SK-N-SH (cell line): ENCODE measurements around the gene TBC1D1.

Experiments used
- ELF1 ChIP-seq: IDR thresholded peaks from 2 replicates; pipeline ENCODE4 v1.4.0; 2012
- FOXJ3 ChIP-seq: sonication (generic); formaldehyde crosslinking; IDR thresholded peaks from 2 replicates; pipeline ENCODE4 v1.5.1; 2020; ENCODE audit warnings: mild to moderate bottlenecking, missing genetic modification reagents
- GATA2 ChIP-seq: sonication (generic); formaldehyde crosslinking; IDR thresholded peaks from 2 replicates; pipeline ENCODE4 v1.5.0; 2020; ENCODE audit warnings: mild to moderate bottlenecking, missing genetic modification reagents
- MEF2A ChIP-seq: IDR thresholded peaks from 2 replicates; pipeline ENCODE4 v1.4.0; 2012; ENCODE audit warnings: low read depth, borderline replicate concordance
- YY1 ChIP-seq: IDR thresholded peaks from 2 replicates; pipeline ENCODE4 v1.4.0; 2012; ENCODE audit warnings: low read depth, mild to moderate bottlenecking
- TF ChIP-seq, protein P1 (sequence below): IDR thresholded peaks from 2 replicates; pipeline ENCODE4 v1.4.0; 2012; ENCODE audit warnings: low read depth, borderline replicate concordance
- TF ChIP-seq, protein P2 (sequence below): fragments of 200-600 bp; sonication (generic); IDR thresholded peaks from 2 replicates; pipeline ENCODE4 v1.6.1; 2017; ENCODE audit warnings: antibody characterized with exemption, mild to moderate bottlenecking, moderate library complexity

DNA sequence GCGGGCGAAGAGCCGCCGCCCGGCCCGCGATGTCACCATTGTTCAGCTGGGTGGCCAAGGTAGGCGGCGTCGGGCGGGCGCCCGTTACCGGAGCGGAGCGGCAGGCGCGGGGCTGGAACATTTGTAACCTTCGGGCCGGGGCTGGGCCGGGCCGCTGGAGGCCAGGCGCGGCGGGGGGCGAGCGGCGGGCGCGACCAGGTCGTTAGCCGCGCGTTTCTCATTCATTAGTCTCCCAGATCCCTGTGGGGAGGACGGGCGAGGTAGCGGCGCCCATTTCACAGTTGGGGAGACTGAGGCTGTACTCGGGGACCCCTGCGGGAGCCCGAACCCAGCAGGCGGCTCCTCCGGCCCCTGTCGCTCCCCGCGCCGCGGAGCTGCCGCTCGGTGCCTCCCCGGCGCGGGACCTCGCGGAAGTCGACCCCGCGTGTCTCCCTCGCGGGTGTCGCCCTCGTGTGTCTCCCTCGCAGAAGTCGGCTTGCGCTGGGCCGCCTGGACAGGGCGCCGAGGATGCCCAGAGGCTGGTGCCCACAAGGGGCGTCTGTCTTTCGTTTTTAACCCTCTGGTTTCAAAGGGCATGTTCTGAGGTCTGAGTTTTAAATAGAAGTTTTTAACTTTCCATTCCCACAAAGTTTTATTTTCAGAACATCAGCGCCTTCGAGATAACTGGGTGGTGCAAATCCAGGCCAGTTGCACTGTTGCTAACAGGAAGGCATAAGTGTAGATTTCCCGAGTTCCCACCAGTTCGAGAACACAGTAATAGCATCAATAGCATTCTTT is 86.8 kb downstream of the TBC1D1 start:
- no peak for TF ChIP-seq FOXJ3 (CRISPR knock-in tag)
- TF ChIP-seq, protein P1, sequence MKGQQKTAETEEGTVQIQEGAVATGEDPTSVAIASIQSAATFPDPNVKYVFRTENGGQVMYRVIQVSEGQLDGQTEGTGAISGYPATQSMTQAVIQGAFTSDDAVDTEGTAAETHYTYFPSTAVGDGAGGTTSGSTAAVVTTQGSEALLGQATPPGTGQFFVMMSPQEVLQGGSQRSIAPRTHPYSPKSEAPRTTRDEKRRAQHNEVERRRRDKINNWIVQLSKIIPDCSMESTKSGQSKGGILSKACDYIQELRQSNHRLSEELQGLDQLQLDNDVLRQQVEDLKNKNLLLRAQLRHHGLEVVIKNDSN: no peak
- no peak for TF ChIP-seq MEF2A
- no peak for TF ChIP-seq ELF1
- TF ChIP-seq, protein P2, sequence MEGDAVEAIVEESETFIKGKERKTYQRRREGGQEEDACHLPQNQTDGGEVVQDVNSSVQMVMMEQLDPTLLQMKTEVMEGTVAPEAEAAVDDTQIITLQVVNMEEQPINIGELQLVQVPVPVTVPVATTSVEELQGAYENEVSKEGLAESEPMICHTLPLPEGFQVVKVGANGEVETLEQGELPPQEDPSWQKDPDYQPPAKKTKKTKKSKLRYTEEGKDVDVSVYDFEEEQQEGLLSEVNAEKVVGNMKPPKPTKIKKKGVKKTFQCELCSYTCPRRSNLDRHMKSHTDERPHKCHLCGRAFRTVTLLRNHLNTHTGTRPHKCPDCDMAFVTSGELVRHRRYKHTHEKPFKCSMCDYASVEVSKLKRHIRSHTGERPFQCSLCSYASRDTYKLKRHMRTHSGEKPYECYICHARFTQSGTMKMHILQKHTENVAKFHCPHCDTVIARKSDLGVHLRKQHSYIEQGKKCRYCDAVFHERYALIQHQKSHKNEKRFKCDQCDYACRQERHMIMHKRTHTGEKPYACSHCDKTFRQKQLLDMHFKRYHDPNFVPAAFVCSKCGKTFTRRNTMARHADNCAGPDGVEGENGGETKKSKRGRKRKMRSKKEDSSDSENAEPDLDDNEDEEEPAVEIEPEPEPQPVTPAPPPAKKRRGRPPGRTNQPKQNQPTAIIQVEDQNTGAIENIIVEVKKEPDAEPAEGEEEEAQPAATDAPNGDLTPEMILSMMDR: peak; percentile 72
- TF ChIP-seq YY1: no peak
- no peak for TF ChIP-seq GATA2 (CRISPR knock-in tag)
